ENCODE results near the gene NBEAL2.

DNA sequence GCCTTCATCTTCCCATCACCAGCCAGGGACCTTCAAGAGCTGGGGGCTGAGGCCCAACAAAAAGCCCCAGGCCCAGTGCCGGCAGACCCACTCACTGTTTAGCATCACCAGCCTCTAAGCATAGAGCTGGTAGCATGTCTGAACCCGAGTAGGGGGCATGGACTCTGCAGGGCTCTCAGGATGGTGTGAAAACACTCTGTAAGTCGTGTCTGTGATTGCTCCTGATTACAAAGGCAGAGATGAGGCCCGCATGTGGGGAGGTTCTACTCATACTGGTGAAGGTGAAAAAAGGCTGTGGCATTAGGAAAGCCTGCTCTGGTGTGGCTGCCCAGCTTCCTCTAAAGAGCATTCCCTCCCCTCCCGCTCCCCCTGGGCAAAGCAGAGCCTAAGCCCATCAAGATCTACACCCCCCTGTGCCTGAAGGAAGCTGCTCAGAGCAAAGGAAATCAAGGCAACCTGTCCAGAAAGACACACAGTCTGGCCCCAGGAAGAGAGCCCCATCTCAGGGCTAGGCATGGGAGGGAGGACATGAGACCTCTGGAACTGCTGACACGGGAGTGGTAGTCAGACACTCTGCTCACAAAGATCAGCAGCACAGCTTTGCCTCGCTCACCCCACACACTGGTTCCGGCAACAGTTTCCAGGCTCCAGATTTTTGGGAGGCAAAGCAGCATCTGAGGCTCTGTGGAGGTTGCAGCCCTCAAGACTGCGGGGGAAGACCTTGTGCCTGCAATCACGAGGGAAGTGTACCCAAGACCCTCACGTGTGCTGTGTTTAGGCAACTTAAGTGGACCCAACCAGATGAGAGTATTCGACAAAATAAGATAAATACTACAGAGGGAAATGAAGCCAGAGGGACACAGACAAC, 39.7 kb upstream of the NBEAL2 start:
- TF ChIP-seq CTCF (IDR thresholded peaks at IDR 0.05; ENCODE audit: poor library complexity) (no peak), EZH2 (IDR thresholded peaks at IDR 0.05; ENCODE audit: borderline replicate concordance) (no peak), EZH2phosphoT487 (IDR thresholded peaks at IDR 0.05; ENCODE audit: low read depth, severe bottlenecking, unreplicated experiment) (no peak)

Data from hepatocyte (in vitro differentiated cells).